Stimulated activated CD4-positive, alpha-beta T cell treated with anti-CD3 and anti-CD28 coated beads, Interleukin-1b, Interleukin-23, amount 100 ng/mL, for 24 hours (primary cell): Measurements from ENCODE around the gene HYOU1.
"Not testable (repeated sequence)": the region's sequence is repeated elsewhere in the genome, so short reads cannot be mapped to it uniquely, and the experiment has no call there.

Experiments
- DNase-seq, 4 experiments: peaks; one replicate each; pipeline ENCODE4 v3.0.0-alpha.2; 2020; ENCODE audit warnings: low read depth in 4 of 4, low spot score in 1 of 4

HYOU1 gene

DNA sequence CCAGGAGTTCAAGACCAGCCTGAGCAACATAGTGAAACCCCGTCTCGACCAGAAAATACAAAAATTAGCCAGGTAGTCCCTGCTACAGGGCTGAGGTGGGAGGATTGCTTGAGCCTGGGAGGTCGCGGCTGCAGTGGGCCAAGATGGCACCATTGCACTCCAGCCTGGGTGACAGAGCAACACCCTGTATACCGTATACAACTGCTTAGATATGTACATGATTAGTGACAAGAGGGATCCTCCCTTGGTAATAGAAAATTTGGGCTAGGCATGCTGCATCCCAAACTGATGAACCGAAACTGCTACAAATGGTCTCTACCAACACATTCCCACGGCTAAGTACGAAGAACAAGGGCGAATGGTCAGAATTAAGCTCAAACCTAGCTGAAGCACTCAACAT, 14.1 kb downstream of the HYOU1 start:
- no peak for DNase-seq

DNA sequence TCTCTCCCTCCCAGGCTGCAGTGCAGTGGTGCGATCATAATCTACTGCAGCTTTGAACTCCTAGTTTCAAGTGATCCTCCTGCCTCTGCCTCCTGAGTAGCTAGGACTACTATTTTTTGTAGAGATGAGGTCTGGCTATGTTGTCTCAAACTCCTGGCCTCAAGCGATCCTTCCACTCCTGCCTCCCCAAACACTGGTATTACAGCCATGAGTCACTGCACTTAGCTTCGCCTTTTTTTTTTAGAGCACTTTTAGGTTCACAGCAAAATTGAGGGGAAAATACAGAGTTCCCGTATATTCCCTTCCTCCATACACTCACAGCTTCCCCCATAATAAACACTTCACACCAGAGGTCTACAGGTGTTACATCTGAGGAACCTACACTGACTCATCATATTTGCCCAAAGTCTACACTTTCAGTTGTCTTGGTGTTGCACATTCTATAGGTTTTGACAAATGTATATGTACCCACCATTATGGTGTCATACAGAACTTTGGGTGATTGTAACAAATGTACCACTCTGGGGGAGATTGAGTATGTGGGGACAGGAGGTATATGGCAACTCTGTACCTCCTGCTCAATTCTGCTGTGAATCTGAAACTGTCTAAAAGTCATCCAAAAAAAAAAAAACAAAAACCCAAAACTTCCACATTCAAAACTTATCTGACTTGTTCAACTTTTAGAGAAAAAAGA, 15.0 kb downstream of the HYOU1 start:
- DNase-seq = no peak

DNA sequence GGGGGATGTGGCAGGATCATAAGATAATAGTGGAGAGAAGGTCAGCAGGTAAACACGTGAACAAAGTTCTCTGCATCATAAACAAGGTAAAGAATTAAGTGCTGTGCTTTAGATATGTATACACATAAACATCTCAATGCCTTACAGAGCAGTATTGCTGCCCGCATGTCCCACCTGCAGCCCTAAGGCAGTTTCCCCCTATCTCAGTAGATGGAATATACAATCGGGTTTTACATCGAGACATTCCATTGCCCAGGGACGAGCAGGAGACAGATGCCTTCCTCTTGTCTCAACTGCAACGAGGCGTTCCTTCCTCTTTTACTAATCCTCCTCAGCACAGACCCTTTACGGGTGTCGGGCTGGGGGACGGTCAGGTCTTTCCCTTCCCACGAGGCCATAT, 17.5 kb downstream of the HYOU1 start:
- not testable (repeated sequence) for DNase-seq

DNA sequence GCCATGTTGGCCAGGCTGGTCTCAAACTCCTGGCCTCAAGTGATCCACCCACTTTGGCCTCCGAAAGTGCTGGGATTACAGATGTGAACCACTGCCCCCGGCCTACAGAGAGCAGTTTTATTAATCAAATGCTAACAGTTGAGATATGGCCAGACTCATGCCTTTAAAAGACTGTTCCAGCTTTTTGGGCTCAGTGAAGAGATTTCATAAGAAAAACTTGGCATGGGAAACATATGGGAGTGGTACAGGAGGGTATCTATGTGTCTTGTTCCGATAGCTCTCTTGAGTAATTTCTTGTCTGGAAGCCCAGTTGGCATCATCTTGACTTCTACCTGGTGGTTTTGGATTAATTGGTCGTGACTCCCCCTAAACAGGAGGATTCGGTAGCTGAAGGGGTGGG, 18.1 kb downstream of the HYOU1 start:
- DNase-seq = no peak

DNA sequence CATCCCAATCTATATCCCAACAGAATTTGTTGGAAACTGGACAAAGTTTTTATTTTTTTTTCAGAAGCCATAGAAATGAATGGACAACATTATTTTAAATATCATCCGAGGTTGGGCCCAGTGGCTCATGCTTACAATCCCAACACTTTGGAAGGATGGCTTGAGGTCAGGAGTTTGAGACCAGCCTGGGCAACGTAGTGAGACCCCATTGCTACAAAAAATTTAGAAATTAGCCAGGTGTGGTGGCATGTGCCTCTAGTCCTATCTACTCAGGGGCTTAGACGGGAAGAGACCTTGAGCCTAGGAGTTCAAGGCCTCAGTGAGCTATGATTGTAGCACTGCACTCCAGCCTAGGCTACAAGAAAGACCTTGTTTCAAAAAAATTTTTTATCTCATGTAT, 22.2 kb downstream of the HYOU1 start:
- DNase-seq = no peak

DNA sequence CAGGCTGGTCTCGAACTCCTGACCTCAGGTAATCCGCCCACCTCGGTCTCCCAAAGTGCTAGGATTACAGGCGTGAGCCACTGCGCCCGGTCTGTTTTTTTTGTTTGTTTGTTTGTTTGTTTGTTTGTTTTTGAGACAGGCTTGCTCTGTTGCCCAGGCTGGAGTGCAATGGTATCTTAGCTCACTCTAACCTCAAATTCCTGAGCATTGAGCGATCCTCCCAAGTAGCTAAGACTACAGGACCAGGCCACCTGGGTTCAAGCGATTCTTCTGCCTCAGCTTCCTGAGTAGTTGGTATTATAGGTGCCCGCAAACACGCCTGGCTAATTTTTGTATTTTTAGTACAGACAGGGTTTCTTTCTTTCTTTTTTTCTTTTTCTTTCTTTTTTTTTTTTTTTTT, 23.6 kb downstream of the HYOU1 start:
- DNase-seq = not testable (repeated sequence)

DNA sequence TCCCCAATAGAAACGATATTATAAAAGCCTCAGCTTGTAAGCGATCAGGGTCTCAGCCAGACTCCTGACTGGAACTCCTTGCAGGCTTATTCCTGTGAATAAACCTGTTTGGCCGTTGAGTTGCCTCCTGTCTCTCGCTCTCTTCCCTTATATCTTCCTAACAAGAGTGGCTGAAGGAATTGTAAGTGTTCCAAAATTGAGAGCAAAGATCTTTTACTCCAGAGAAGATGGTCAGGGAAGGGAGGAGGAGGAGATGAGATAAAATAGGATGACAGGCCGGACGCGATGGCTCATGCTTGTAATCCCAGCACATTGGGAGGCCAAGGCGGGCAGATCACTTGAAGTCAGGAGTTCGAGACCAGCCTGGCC, 25.1 kb downstream of the HYOU1 start:
- no peak for DNase-seq

DNA sequence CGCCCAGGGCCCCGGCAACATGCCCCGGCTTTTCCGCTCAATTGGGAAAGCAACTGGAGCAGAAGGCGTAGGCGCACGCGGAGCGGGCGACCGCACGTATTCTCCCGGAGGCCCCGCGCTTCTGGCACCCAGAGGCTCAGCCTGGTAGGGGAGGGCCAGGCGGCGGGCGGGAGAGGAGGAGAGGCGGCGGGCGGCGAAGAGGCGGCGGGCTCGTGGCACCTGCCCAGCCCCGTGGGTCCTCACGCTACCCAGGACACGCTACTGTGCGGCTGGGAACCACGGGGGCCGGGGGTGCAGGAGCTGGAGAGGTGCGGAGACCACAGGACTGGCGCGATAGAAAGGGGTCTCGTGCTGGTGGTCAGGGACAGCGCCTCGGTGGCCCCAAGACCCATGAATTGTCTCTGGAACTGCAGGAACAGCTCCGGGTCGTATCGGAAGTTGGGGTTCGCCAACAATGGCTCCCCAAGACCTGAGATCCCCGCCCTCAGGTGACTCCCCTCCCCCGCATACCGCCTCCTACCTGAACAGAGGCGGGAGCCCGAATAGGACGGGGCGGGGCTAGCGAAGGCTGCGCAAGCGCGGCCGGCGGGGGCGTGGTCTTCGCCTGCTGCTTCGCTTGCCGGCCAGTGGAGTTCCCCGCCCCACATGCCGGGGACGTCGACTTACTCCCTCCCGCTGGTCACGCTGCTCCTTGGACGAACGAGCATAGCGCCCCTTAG, 26.5 kb downstream of the HYOU1 start, which contains the start of gene SLC37A4:
Gene SLC37A4, minus strand, starts transcription at position 549 of the 719 bp plus-strand sequence.
- DNase-seq = peak; percentile 83 to 99 (median 98)

DNA sequence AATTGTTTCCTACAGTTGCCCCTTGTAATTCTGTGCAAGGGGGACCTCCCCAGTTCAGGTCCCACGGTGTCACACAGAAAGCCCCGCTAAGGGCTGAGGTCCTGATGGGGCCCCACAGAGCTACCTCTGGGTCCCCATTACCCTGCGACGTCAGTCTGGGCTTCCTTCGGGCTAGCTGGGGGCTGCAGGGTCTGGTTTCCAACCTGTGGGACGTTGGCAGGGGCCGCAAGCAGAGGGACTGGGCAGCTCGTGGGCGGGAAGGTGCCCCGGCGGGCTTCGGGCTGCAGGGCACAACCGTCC, 27.0 kb downstream of the HYOU1 start:
- no peak for DNase-seq

DNA sequence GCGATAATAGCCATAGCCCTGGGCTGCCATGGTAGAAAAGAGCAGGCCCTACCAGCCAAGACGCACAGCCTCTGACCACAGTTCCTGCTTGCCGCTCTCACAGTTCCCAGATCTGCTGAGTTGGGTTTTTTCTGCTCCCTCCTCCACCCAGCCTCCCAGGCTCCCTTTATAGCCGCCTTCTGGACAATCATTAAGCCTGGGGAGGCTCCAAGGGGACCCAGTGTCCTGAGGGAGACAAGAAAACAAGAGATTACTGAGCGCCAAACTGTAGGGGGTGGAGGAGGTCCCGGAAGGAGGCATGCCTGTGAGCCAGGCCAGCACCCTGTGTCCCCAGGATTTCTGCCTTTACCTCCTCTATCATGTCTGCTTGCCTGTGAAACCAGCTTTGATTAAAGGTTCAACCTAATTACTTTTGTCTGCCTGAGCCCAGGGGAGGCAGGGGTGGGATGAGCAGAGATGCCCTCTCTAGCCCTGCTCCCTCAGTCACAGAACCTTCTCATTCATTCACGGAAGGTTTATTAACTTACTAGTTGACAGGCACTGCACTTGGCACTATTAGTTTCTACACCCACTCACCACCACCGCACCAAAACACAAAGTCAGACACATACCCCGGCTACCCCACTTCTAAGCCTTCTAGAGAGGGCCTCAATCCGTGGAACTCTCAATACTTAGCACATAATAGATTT, 27.5 kb downstream of the HYOU1 start:
- peak in 1 of 4 experiments; percentile 38 for DNase-seq

DNA sequence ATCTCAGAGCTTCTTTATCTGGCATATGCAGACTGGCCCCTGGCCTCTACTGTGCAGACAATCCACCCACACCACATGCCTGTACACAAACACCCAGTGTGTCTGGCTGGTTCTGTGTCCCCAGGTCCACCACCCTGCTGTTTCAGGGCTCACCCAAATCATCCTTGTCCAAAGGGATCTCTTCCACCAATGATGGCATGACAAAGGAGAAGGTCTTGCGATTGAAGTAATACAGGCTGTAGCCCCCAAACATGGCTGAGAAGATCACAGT, 28.0 kb downstream of the HYOU1 start:
- DNase-seq = no peak

DNA sequence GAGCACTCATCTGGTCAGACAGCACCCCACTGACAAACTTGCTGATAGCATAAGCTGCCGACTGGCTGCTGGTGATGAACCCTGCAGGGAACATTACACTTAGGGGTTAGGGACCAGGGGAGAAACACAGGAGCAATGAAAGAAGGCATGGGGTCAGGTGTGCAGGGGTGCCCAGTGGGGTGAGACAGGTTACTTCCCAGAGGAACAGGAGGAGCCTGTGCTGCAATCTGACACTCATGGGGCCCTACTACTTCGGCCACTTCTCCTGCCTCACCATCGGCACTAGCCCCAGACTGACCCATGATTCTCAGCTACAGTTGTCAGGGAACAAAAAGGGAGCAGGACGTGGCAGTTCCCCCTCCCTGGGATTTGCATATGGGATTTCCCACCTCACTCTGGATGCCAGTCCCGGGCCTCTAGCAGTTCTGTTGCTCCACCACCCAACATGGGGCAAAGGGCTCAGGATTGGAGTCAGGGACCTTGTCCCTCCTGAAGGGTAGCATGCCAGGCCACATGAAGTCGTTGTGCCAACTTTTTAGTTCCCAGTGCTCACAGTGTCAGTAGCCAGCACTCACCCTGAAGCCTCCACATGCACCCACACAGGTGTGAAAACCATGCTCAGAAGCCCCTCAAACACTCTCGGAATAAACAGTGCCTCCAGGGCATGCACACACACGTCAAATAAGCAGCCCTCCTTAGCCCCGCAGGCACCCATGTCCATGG, 28.5 kb downstream of the HYOU1 start:
- DNase-seq = no peak

DNA sequence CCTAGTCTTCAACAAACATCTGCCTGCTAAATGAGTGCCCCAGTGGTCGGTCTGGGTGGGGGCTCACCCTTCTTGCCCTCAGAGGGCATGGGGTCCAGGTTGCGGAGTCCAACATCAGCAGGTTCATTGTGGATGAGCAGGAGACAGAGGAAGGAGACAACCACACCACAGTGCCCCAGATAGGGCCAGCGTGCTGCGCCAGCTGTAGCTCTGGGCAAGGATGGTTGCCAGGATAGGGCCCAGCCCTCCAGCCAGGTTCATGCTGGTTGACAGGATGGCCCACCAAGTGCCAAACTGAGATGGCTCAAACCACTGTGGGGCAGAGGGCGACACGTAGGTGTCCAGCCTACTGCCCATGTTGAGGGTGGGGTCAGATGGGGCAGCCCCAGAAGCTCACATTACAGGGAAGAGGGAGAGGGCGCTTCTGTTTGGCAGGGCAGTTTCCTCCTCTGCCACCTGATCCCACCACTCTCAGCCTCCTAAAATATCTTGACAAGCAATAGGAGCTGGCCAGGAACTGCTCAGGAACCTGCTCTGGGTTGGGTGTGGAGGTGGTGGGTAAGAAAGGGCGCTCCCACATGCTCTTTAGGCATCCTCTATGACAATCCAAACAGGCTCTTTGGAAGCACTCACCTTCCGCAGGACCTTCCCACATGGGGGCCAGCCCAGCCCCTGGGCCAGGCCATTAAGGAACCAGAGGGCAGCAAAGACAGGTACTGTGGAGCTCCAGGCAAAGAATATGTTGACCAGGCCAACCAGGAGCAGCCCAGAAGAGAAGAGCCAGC, 29.3 kb downstream of the HYOU1 start:
- DNase-seq = no peak

DNA sequence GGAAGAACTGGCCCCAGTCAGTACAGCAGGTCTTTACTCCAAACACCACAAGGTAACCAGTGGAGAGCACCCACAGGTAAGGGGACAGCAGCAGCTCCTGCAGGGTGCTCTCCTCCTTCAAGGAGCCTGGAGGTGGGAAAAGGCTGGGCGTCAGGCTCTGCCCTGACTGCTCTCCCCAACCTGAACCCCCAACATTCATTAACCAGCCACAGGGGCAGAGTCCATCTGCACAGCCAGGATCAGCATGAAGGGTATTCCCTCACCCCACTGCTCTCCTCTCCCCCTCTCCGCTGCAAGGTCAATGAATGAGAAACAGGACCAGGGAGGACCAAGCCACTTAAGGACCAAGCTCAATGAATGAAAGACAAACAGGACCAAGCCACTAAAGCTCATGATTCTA, 30.0 kb downstream of the HYOU1 start:
- no peak for DNase-seq

DNA sequence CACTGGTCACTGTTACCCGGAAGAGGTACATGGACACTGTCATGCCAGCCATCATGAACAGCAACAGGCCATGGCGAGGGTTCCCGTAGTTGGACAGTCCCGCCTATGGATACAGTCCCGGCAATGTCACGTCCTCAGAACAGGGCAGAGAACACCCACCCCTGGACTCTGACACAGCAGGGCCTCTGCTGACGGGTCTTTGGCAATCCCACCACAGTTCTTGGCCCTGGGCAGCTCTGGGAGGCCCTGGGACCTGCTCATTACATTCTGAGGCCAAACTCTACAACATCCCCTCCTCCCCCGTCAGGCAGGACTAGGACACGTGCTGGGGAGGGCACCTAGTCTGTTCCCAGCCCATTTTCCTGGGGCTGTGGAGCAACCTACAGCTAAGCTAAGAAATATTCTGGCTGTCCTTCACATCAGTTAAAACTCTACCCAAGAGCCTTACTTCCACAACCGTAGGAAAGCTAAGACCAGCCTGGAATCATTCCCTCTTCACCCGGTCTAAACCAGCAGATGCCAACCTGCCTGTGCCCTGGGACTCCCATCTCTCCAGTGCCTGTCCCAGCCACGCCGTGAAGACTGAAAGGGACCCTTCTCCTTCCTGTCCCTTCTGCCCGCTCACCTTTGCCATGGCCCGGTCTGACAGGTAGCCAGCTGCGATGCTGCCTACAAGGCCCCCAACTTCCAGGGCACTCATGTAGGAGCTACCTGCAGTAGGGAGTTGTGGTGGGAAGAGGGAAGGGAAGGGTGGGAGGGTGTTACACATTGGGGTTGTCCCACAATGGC, 30.8 kb downstream of the HYOU1 start:
- no peak for DNase-seq

DNA sequence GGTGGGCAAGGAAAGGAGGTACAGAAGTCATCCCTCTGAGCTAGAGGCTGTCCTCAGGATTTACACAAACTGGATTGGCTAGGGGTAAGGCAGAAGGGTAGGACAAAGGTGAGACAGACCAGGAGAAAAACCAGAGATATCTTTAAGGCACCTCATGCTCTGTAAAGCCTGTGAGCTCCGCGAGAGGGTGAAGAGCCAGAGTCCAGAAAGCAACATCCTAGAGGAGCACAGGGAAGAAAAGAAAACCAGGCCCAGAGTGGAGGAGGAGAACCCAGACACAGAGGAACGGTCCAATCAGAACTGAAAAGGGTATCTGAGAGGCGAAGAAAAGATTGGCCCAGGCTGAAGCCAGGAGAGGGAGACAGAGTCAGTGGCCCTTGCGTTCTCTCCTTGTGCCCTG, 31.5 kb downstream of the HYOU1 start:
- DNase-seq = no peak

DNA sequence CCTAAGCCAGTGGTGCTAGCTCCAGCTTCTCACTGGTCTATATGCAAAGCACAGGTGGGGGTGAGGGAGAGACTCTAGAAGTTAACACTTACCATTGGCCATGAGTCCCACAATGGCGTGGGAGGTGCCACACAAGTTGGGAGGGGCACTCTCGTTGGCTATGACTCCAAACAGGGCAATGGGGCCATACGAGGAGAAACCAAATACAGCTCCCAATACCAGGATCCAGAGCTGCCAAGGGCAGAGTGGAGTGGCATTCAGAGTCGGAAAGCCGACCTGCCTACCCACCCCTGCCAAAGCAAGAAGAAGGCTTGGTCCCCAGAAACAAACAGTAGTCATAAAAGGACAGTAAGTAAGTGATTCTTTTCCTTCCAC, 31.9 kb downstream of the HYOU1 start:
- no peak for DNase-seq

DNA sequence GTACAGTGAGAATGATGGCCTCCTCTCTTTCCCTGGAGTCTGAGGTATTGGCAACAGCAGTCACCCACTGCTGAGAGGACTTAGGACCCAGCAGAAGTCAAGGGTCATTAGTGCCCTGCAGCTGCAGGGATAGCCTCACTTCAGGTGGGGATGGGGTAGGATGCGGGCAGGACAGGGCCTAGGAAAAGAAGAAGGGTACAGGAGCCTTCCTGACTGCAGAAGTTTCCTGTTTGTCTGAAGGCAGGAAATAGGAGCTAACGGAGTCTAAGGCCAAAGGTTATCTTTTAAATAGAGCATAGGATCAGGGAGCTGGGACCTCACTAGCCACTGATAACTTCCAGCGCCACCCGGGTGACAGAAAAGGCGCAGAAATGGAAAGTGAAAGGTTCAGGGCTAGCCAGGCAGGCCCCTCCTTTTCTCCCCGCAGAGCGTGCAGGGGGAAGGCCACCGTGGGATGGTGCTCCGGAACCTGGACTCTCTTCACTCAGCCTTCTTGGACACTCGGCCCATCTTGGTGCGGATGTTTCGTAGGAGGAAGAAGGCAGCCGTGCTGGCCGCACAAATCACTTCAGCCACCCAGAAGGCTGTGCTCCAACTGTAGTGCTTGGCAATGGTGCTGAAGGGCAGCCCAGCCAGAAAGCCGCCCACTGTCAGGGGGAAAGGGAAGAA, 32.4 kb downstream of the HYOU1 start:
- DNase-seq = no peak

DNA sequence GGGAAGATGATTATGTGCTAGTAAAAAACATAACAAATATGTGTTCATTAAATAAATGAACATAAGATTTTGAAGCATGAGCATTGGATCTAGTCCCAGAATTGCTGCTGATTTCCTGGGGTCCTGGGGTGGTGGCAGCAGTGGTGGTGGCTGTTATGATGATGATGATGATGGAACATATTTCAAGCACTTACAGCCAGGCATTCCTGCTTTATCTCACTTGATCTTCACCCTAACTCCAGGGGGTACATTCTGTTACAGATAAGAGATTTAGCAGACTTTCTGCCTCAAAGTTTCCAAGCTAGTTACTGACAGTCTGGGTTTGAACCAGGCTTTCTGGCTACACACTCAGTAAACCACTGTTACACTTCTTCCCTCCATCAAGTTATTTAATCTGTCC, 33.3 kb downstream of the HYOU1 start:
- no peak for DNase-seq

DNA sequence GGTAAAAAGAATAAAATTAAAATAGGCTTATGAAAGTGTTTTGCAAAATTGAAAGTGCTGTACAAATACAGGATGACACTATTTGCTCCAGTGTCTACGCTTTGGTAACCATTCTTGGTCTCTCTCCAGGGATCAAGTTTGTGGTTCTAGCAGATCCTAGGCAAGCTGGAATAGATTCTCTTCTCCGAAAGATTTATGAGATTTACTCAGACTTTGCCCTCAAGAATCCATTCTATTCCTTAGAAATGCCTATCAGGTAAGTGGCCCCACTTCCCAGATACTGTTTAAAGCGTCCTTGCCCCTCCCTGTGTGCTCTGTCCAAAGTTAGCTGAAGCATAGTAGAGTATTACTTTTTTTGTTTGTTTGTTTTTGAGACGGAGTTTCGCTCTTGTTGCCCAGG, 35.4 kb downstream of the HYOU1 start:
- DNase-seq = no peak
